ENCODE results near the gene TTI1. TPM values are rescaled to one million over a fixed set of nuclear protein-coding genes. Genes with fewer than 3 reads are reported as not detected.

The TTI1 gene
- total and polyA plus RNA-seq, 2 experiments from 2014 or later: 17.8 to 56.4 TPM

GRCh38 chr20:38000293-38000692, 33.0 kb downstream of the TTI1 start:
- peaks cover 9% of the 10 kb centered on the region for H4K20me1 ChIP-seq (replicated peaks; ENCODE audit: insufficient read depth)
- Mint-ChIP-seq H3K27ac (no peak overlapping the region; the same call in 1 of the 2 replicates), H3K27me3 (ENCODE audit: insufficient read depth, low read depth, poor library complexity) (peaks cover 3% of the 10 kb centered on the region), H3K9me3 (no peaks in the 10 kb centered on the region), H3K4me1 (no peaks in the 10 kb centered on the region), H3K4me3 (no peak overlapping the region), H3K36me3 (ENCODE audit: low read depth) (peaks cover 64% of the 10 kb centered on the region)
- H3K27me3 ChIP-seq (ENCODE audit: insufficient read depth): no peaks in the 10 kb centered on the region
- no peaks in the 10 kb centered on the region for H3F3A ChIP-seq (replicated peaks; ENCODE audit: low read depth)
- no peak for DNase-seq (ENCODE audit: low spot score)
- ATAC-seq: no peak
- peaks cover 62% of the 10 kb centered on the region for H3K36me3 ChIP-seq (ENCODE audit: insufficient read depth)
- H3K79me2 ChIP-seq (replicated peaks; ENCODE audit: insufficient read depth): no peaks in the 10 kb centered on the region
- TF ChIP-seq ZNF462 (CRISPR knock-in tag; IDR thresholded peaks at IDR 0.05) (no peak), CTCF (conservative IDR thresholded peaks at IDR 0.05; ENCODE audit: low read depth in 2 of 2) (no peak), ZNF114 (CRISPR knock-in tag; IDR thresholded peaks at IDR 0.05) (no peak), ETS1 (IDR thresholded peaks at IDR 0.05) (no peak), REST (IDR thresholded peaks at IDR 0.05; ENCODE audit: unreplicated experiment) (no peak), JUNB (IDR thresholded peaks at IDR 0.05; ENCODE audit: unreplicated experiment) (no peak), CREB1 (CRISPR knock-in tag; IDR thresholded peaks at IDR 0.05; ENCODE audit: low read depth) (no peak), POLR2AphosphoS5 (IDR thresholded peaks at IDR 0.05; ENCODE audit: low read depth) (no peak), EZH2phosphoT487 (IDR thresholded peaks at IDR 0.05; ENCODE audit: unreplicated experiment) (no peak), EZH2 (IDR thresholded peaks at IDR 0.05; ENCODE audit: low read depth, unreplicated experiment) (no peak), NANOG (IDR thresholded peaks at IDR 0.05; ENCODE audit: borderline replicate concordance) (no peak), ZNF331 (CRISPR knock-in tag; IDR thresholded peaks at IDR 0.05; ENCODE audit: low read depth) (no peak), STAT1 (IDR thresholded peaks at IDR 0.05; ENCODE audit: unreplicated experiment) (no peak)
- H2AFZ ChIP-seq: no peak overlapping the region
- no peak overlapping the region for H3K4me3 ChIP-seq
- no peak overlapping the region for H3K27ac ChIP-seq (ENCODE audit: low read depth)
- no peaks in the 10 kb centered on the region for H3K4me1 ChIP-seq (ENCODE audit: insufficient read depth)
- H3K4me2 ChIP-seq: no peak overlapping the region
- H3K9me2 ChIP-seq (ENCODE audit: insufficient read depth): no peaks in the 10 kb centered on the region
